Fibroblast of lung (primary cell): ENCODE measurements around the gene KCNIP4.

ENCODE experiments used
- CTCF ChIP-seq, 2 donors: IDR thresholded peaks in 1 of 2; conservative IDR thresholded peaks in 1 of 2; 1 replicate in 1 of 2; 2 replicates in 1 of 2; pipeline ENCODE4 v1.5.1; 2011 to 2012; ENCODE audit warnings: low read length in 2 of 2, control low read depth in 1 of 2, inconsistent platforms in 1 of 2, low read depth in 1 of 2, mild to moderate bottlenecking in 1 of 2
- EZH2 ChIP-seq: IDR thresholded peaks from 2 replicates; pipeline ENCODE4 v1.5.1; 2012; ENCODE audit warnings: low read length, control low read depth, mild to moderate bottlenecking; ENCODE audit errors: missing control alignments

GRCh38 chr4:21420166-21420565, 528.4 kb downstream of the KCNIP4 start:
- TF ChIP-seq CTCF (conservative IDR thresholded peaks at IDR 0.05 in 1 of 2, IDR thresholded peaks at IDR 0.05 in 1 of 2; ENCODE audit: low read depth in 1 of 2, low read length in 2 of 2), result no peak
- TF ChIP-seq EZH2, result no peak
